Measurements from ENCODE around the gene ZNF780A. TPM values are rescaled to one million over a fixed set of nuclear protein-coding genes. Genes with fewer than 3 reads are reported as not detected.

The ZNF780A gene
- total RNA-seq, 4 donors from 2014 or later, result 26.8 to 60.1 (median 33.8) TPM

GRCh38 chr19:40070058-40070457 is 20.7 kb downstream of the ZNF780A start:
- no peak overlapping the region for H3K4me3 ChIP-seq (replicated peaks in 1 of 3)
- no peak for TF ChIP-seq POLR2A (IDR thresholded peaks at IDR 0.05)
- TF ChIP-seq, protein P1, sequence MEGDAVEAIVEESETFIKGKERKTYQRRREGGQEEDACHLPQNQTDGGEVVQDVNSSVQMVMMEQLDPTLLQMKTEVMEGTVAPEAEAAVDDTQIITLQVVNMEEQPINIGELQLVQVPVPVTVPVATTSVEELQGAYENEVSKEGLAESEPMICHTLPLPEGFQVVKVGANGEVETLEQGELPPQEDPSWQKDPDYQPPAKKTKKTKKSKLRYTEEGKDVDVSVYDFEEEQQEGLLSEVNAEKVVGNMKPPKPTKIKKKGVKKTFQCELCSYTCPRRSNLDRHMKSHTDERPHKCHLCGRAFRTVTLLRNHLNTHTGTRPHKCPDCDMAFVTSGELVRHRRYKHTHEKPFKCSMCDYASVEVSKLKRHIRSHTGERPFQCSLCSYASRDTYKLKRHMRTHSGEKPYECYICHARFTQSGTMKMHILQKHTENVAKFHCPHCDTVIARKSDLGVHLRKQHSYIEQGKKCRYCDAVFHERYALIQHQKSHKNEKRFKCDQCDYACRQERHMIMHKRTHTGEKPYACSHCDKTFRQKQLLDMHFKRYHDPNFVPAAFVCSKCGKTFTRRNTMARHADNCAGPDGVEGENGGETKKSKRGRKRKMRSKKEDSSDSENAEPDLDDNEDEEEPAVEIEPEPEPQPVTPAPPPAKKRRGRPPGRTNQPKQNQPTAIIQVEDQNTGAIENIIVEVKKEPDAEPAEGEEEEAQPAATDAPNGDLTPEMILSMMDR (IDR thresholded peaks at IDR 0.05), result no peak
- no peaks in the 10 kb centered on the region for H3K4me1 ChIP-seq
- H3K9me3 ChIP-seq, result no peaks in the 10 kb centered on the region
- DNase-seq, result no peak
- WGBS, 2 donors, result 95 to 96% methylated on average over 1 of the region's 1 CpG
- H3K27me3 ChIP-seq, result no peaks in the 10 kb centered on the region
- intact Hi-C loops (cut with DNase I), result no loop called here
- H3K27ac ChIP-seq, result no peak overlapping the region
- H3K36me3 ChIP-seq, result peaks cover 13 to 14% of the 10 kb centered on the region in 2 donors

DNA sequence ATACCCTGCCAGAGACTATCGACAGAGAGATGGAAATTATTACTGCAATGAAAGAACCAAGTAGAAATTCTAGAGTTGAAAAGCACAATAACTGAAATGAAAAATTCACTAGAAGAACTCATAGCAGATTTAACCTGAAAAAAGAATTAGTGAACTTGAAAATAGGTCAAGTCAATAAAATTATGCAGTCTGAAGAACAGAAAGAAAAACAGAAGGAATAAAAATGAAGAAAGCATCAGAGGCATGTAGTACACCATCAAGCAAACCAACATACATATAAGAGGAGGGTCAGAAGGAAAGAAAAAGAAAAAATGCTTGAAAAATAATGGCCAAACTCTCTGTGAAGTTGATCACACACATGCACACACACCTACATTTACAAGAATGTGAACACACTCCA is 31.1 kb downstream of the ZNF780A start:
- Histone ChIP-seq H3K9me3 (no peaks in the 10 kb centered on the region), H3K4me3 (replicated peaks in 1 of 3) (no peak overlapping the region), H3K27ac (no peak overlapping the region), H3K4me1 (peaks cover 5 to 13% of the 10 kb centered on the region in 2 donors), H3K36me3 (no peaks in the 10 kb centered on the region), H3K27me3 (no peaks in the 10 kb centered on the region)
- TF ChIP-seq POLR2A (IDR thresholded peaks at IDR 0.05), result no peak
- TF ChIP-seq, protein P1 (IDR thresholded peaks at IDR 0.05), result no peak
- DNase-seq, result no peak
- intact Hi-C loops (cut with DNase I), result no loop called here
- WGBS, 2 donors, result 91 to 96% methylated on average over 1 of the region's 1 CpG

GRCh38 chr19:40057166-40057565 is 33.6 kb downstream of the ZNF780A start:
- DNase-seq, result no peak
- Histone ChIP-seq H3K9me3 (no peaks in the 10 kb centered on the region), H3K27me3 (no peaks in the 10 kb centered on the region), H3K36me3 (no peaks in the 10 kb centered on the region), H3K4me1 (peaks cover 6 to 16% of the 10 kb centered on the region in 2 donors), H3K27ac (no peak overlapping the region), H3K4me3 (replicated peaks in 1 of 3) (no peak overlapping the region)
- TF ChIP-seq POLR2A (IDR thresholded peaks at IDR 0.05), result no peak
- TF ChIP-seq, protein P1 (IDR thresholded peaks at IDR 0.05), result no peak
- WGBS, 2 donors, result 66 to 84% methylated on average over 1 of the region's 1 CpG
- intact Hi-C loops (cut with DNase I), result no loop called here

DNA sequence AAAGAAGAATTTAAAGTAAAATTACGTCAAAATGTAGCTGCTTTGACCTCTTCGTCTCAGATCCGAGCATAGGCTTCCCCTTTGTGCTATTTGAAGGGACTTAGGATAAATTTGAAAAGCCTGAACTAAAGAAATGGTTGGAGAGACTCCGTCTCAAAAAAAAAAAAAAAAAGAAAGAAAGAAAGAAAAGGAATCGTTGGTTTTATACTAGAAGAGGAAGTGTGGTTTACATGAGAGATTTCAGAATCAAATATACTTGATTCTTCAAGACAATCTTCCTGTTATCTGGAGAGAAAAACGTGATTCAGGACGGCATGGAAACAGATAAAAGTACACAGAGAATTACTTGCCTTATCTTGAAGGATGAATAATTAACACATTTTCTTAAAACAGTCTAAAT is 34.2 kb downstream of the ZNF780A start:
- Histone ChIP-seq H3K4me3 (replicated peaks in 1 of 3) (peak overlapping the region; percentile 9 to 78 (median 69)), H3K36me3 (no peaks in the 10 kb centered on the region), H3K4me1 (peaks cover 6 to 16% of the 10 kb centered on the region in 2 donors), H3K27me3 (no peaks in the 10 kb centered on the region), H3K9me3 (no peaks in the 10 kb centered on the region), H3K27ac (peak overlapping the region in 2 of 3 donors; percentile 27 to 45)
- DNase-seq, result no peak
- intact Hi-C loops (cut with DNase I), result no loop called here
- WGBS, 2 donors, result 7% methylated on average over 7 of the region's 7 CpGs
- TF ChIP-seq, protein P1 (IDR thresholded peaks at IDR 0.05), result no peak
- no peak for TF ChIP-seq POLR2A (IDR thresholded peaks at IDR 0.05)

GRCh38 chr19:40055832-40056504 is 34.8 kb downstream of the ZNF780A start, which contains the start of gene ZNF780B:
Gene ZNF780B (minus strand): TSS chr19:40056231. CDS start chr19:40050332, 5,899 bp downstream.
- Histone ChIP-seq H3K4me3 (replicated peaks in 1 of 3) (peak within 1 kb of the TSS; percentile 9 to 78 (median 69)), H3K27me3 (no peaks in the 10 kb centered on the region), H3K27ac (peak within 1 kb of the TSS in 2 of 3 donors; percentile 27 to 45), H3K9me3 (no peaks in the 10 kb centered on the region), H3K36me3 (no peaks in the 10 kb centered on the region), H3K4me1 (peaks cover 6 to 16% of the 10 kb centered on the region in 2 donors)
- 0 to 3% methylated on average over 12 to 41 of the region's 41 CpGs for WGBS, 2 donors
- intact Hi-C loops (cut with DNase I), result no loop called here
- peak; percentile 60 to 63 for DNase-seq
- peak in 1 of 2 donors; percentile 23 for TF ChIP-seq POLR2A (IDR thresholded peaks at IDR 0.05)
- TF ChIP-seq, protein P1 (IDR thresholded peaks at IDR 0.05), result no peak
